ENCODE data around the gene PHACTR1.

DNA sequence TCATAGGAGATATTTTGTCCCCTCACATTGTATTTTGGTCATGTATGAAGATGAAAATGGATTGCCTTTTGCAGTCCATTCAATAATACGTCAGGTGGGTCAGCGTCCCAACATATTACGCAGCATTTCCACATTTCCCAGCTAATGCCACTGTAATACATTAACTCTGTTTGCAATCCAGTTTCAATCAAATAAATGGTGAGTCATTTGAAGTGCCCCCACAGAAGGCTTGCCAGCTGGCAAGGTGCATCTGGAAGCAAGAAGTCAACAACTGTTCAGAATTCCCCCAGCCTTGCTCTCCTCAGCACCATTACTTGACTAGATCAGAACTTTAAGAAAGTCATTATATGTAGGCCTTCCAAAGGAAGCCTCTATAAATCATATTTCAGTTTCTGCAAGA is 50.4 kb downstream of the PHACTR1 start:
- no peak for TF ChIP-seq POLR2A (IDR thresholded peaks at IDR 0.05; ENCODE audit: low read length)
- no peak for TF ChIP-seq GATA1 (IDR thresholded peaks at IDR 0.05; ENCODE audit: low read depth, low read length)
